ENCODE measurements around the gene NFATC3. TPM values are rescaled to one million over a fixed set of nuclear protein-coding genes. Genes with fewer than 3 reads are reported as not detected.

Gene NFATC3
- total and polyA plus RNA-seq, 10 donors, result 12.4 to 89.7 (median 67.2) TPM

GRCh38 chr16:68269793-68270192, 184.6 kb downstream of the NFATC3 start:
- peaks cover 21 to 98% (median 63%) of the 10 kb centered on the region in 6 donors for H3K4me1 ChIP-seq
- WGBS, 5 donors, result 90 to 97% (median 94%) methylated on average over 4 of the region's 4 CpGs
- no peak overlapping the region for H3K4me3 ChIP-seq
- no peak overlapping the region for H3K27ac ChIP-seq
- DNase-seq, result no peak
- no peaks in the 10 kb centered on the region for H3K9me3 ChIP-seq
- peaks cover 0 to 67% (median 16%) of the 10 kb centered on the region in 6 donors for H3K36me3 ChIP-seq
- TF ChIP-seq POLR2AphosphoS5 (IDR thresholded peaks at IDR 0.05), result no peak
- no peak for TF ChIP-seq POLR2A (IDR thresholded peaks at IDR 0.05)
- TF ChIP-seq, protein P1, sequence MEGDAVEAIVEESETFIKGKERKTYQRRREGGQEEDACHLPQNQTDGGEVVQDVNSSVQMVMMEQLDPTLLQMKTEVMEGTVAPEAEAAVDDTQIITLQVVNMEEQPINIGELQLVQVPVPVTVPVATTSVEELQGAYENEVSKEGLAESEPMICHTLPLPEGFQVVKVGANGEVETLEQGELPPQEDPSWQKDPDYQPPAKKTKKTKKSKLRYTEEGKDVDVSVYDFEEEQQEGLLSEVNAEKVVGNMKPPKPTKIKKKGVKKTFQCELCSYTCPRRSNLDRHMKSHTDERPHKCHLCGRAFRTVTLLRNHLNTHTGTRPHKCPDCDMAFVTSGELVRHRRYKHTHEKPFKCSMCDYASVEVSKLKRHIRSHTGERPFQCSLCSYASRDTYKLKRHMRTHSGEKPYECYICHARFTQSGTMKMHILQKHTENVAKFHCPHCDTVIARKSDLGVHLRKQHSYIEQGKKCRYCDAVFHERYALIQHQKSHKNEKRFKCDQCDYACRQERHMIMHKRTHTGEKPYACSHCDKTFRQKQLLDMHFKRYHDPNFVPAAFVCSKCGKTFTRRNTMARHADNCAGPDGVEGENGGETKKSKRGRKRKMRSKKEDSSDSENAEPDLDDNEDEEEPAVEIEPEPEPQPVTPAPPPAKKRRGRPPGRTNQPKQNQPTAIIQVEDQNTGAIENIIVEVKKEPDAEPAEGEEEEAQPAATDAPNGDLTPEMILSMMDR (IDR thresholded peaks at IDR 0.05 in 8 of 11, conservative IDR thresholded peaks at IDR 0.05 in 3 of 11), result no peak
- H3K27me3 ChIP-seq (replicated peaks in 1 of 7), result no peaks in the 10 kb centered on the region
- intact Hi-C loops (cut with DNase I; ENCODE audit: low total_unique reads), result loop anchor here (5.0 kb wide), 1 partner anchor 38 kb away; no protein-coding TSS in a partner anchor

DNA sequence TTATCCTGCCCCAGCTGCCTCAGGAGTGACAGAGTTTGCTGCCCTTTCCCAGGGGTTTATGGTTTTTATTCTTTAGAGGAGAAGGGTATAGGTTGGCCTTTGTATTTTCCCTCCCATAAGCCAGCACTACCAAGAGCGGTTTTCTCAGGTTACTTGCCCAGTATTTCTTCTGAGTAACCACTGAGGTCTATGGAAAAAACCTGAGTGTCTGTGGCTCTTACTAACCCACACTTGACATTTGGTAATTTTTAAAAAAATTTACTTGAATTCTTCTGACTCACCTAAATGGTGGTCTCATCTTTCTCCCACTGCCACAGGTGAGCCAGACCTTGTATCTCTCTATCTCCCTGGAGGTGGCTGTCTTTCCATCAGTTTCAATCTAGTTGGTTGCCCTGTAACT, 185.2 kb downstream of the NFATC3 start:
- Histone ChIP-seq H3K4me1 (peaks cover 21 to 98% (median 64%) of the 10 kb centered on the region in 6 donors), H3K27ac (no peak overlapping the region), H3K9me3 (no peaks in the 10 kb centered on the region), H3K27me3 (replicated peaks in 1 of 7) (no peaks in the 10 kb centered on the region), H3K4me3 (no peak overlapping the region), H3K36me3 (peaks cover 0 to 73% (median 19%) of the 10 kb centered on the region in 6 donors)
- WGBS, 5 donors, result 0 to 50% (median 0%) methylated on average over 1 of the region's 1 CpG
- no peak for DNase-seq
- intact Hi-C loops (cut with DNase I; ENCODE audit: low total_unique reads), result no loop called here
- TF ChIP-seq POLR2A (IDR thresholded peaks at IDR 0.05) (no peak), POLR2AphosphoS5 (IDR thresholded peaks at IDR 0.05) (no peak)
- TF ChIP-seq, protein P1 (IDR thresholded peaks at IDR 0.05 in 8 of 11, conservative IDR thresholded peaks at IDR 0.05 in 3 of 11), result no peak

DNA sequence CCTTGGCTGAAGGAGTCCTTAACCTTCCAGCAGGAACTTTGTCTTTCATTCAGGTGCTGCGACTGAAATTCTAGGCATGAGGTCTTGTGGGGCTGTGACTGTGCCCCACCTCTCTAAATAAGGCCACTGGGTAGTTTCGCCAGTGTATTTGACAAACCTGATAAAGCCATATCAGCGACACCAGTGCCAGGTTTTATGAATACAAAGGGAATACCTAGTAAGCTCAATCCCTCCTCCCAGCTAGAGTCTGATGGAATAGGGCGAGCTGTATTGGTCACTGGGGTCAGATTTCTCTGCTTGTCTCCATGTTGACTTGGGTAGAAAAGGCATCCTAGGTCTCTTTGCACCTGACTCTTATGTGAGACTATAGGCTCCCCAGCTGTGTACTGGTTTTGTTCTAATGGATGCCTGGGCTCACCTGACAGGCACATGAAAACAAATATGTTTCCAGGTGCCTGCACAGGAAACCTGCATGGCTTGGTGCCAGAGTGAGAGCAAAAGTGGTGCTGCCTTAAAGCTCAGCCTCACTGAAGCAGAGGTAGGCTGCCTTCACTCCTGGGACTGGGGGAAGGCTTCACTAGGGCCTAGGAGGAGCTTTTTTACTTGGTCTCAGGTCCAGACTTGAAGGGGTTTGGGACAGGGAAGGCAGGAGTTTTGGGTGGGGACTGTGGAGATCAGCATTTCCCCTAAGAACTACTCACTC, 187.5 kb downstream of the NFATC3 start:
- WGBS, 5 donors, result 94 to 96% (median 96%) methylated on average over 4 of the region's 4 CpGs
- no peak overlapping the region for H3K4me3 ChIP-seq
- no peak for DNase-seq
- peaks cover 18 to 97% (median 62%) of the 10 kb centered on the region in 6 donors for H3K4me1 ChIP-seq
- intact Hi-C loops (cut with DNase I; ENCODE audit: low total_unique reads), result no loop called here
- TF ChIP-seq POLR2AphosphoS5 (IDR thresholded peaks at IDR 0.05) (peak in 2 of 3 donors; percentile 16 to 48), POLR2A (IDR thresholded peaks at IDR 0.05) (no peak)
- TF ChIP-seq, protein P1 (IDR thresholded peaks at IDR 0.05 in 8 of 11, conservative IDR thresholded peaks at IDR 0.05 in 3 of 11), result no peak
- H3K36me3 ChIP-seq, result peaks cover 0 to 85% (median 17%) of the 10 kb centered on the region in 6 donors
- H3K9me3 ChIP-seq, result no peaks in the 10 kb centered on the region
- no peaks in the 10 kb centered on the region for H3K27me3 ChIP-seq (replicated peaks in 1 of 7)
- H3K27ac ChIP-seq, result peak overlapping the region; percentile 3 to 73 (median 38)

DNA sequence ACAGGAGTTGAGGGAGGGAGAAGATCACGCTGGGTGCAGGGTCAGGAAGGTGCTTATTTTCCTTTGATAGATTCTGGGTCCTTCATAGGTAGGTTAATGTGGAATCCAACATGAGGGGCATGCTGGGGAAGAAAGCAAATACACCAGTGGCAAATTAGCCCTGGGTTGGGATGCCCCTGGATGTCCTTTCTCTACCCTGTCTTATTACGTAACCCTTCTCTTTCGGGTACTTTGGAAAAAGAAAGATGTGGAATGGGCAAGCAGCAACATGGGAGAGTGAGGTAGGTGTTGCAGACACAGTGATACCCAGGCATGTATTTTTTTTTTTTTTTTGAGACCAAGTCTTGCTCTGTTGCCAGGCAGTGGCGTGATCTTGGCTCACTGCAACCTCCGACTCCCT, 188.3 kb downstream of the NFATC3 start:
- no peak for DNase-seq
- H3K4me1 ChIP-seq, result peaks cover 18 to 92% (median 58%) of the 10 kb centered on the region in 6 donors

More for the DNA sequence above, 188.3 kb downstream of the NFATC3 start:
- intact Hi-C loops (cut with DNase I; ENCODE audit: low total_unique reads), result no loop called here
- Histone ChIP-seq H3K27ac (peak overlapping the region in 7 of 8 donors; percentile 3 to 73 (median 48)), H3K9me3 (no peaks in the 10 kb centered on the region), H3K36me3 (peaks cover 0 to 84% (median 16%) of the 10 kb centered on the region in 6 donors), H3K27me3 (replicated peaks in 1 of 7) (no peaks in the 10 kb centered on the region), H3K4me3 (no peak overlapping the region)
- WGBS, 5 donors, result 84 to 95% (median 93%) methylated on average over 5 of the region's 5 CpGs
- TF ChIP-seq POLR2A (IDR thresholded peaks at IDR 0.05) (no peak), POLR2AphosphoS5 (IDR thresholded peaks at IDR 0.05) (no peak)
- TF ChIP-seq, protein P1 (IDR thresholded peaks at IDR 0.05 in 8 of 11, conservative IDR thresholded peaks at IDR 0.05 in 3 of 11), result no peak

All from spleen (tissue), 11 donors.